GM18868 (cell line): ENCODE data around the gene DBH.

Source experiments
- ATAC-seq: cut with Tn5 transposase; IDR thresholded peaks from one replicate; pipeline ENCODE4 v1.9.1; 2021; ENCODE audit warnings: mild to moderate bottlenecking, moderate library complexity; ENCODE audit not compliant: unreplicated experiment

DBH gene

DNA sequence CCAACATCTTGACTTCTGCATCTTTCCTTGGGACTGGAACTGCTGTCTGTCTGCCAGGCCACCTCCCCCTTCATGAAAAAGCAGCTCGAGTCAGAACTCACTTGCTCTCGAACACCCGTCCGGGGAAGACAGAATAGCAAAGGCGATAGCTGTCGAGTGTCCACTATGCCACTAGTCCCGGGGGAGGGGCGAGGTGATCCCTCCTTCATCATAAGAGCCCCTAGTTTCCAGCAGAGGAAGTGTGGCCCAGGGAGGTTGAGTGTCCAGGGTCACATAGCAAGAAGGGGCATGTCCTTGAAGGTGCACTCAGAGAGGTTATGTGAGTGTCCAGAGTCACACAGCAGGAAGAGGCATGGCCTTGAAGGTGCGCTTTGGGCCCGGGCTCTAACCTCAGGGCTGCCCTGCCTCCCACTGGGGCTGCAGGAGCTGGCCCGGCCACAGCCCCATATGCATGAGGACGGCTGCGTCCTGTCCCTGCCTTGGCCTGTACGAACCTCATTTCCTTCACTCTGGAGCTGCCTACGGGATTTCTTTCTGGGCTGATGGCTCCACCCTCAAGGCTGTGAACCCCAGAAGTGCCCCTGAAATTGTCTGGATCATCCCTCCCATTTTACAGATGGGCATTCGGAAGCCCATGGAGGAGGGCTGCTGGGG, 6.7 kb downstream of the DBH start:
- no peak for ATAC-seq

DNA sequence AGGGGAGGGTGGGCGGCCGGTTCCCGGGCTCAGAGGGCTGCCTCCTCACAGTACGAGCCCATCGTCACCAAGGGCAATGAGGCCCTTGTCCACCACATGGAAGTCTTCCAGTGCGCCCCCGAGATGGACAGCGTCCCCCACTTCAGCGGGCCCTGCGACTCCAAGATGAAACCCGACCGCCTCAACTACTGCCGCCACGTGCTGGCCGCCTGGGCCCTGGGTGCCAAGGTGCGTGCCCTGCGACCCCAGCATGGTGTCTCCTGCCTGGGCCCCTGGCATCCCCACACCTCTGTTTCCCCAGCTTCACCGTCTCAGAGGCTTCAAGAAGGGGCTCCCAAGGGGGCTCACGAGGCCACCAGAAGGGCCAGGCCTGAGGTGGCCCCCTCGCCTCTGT, 7.2 kb downstream of the DBH start:
- no peak for ATAC-seq

DNA sequence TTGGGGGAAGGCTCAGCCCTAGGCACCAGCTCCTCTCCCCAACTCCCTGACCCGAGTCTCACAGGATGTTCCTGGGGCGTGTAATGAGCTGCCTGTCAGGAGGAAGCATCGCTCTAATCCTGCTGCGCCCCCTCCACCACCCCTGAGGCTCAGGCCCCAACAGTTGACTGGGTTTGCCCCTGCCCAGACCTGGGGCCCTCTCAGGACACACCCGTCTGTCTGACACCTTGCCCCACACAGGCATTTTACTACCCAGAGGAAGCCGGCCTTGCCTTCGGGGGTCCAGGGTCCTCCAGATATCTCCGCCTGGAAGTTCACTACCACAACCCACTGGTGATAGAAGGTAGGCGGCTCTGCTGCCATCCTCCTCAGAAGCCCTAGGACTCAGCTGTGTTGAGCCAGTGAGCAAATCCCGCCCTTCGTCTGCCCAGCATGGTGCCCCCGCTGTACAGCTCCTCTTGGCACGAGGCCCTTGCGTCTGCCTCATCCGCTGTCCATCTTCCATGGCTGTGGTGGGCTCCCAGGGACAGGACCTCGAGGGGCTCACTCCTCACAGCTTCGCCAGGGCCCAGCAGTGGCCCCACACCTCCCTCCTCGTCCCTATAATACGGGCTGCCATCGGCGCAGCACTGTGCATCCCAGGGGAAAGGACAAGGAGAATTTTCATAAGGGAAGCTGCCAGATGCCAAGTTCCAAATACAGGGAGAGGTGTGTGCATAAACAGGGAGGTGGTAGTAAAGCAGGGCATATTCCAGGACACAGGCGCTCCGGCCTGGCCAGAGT, 8.0 kb downstream of the DBH start:
- ATAC-seq = no peak

DNA sequence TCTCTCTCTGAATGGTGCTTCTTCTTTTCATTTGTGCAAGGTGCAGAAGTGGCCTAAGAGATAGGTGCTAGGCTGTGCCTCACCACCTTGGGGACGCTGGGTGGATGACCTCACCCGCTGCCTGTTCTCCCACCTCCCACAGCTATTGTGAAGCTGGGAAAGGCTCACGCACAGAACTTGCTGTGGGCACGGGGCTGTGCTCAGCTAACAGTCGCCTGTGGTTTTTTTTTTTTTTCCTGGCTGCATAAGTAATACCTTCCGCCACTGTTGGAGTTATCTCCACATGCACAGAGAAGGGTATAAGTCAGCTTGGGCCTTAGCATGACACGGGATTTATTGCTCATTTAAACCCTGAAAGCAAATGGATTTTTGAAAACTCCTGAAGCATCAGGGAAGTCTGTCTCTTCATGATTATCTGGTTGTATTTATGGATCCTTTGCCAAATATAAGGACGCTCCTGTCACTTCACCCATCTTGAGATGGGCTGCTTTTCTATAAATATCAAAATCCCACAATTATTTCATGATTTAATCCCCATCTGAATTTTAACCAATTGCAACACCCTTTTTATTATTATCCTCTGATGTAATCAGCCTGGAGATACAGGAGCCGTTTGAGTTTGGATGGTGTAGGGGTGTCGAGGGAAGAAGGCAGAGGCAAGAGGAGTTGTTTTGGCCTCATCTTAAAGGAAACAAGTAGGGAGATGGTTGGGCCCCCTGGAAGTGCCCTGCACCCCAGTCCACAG, 9.0 kb downstream of the DBH start:
- no peak for ATAC-seq

DNA sequence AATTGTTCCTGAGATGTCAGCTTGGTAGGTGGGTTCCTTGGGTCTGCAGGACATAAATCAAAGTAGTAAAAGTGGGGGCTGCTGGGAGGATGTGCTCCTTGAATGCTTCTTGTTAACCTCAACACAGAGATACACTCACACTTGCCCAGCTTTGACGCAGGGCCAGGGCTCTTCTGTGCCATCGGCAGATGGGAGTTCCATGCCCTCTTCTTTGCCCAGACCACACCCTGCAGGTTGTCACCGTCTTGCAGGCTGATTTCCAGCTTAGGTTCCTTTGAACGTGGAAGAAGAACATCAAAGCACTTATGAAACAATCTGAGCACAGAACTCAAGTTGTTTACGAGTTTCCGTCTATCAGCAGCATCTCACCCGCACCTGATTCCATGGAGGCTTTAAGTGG, 11.0 kb downstream of the DBH start:
- ATAC-seq = no peak

DNA sequence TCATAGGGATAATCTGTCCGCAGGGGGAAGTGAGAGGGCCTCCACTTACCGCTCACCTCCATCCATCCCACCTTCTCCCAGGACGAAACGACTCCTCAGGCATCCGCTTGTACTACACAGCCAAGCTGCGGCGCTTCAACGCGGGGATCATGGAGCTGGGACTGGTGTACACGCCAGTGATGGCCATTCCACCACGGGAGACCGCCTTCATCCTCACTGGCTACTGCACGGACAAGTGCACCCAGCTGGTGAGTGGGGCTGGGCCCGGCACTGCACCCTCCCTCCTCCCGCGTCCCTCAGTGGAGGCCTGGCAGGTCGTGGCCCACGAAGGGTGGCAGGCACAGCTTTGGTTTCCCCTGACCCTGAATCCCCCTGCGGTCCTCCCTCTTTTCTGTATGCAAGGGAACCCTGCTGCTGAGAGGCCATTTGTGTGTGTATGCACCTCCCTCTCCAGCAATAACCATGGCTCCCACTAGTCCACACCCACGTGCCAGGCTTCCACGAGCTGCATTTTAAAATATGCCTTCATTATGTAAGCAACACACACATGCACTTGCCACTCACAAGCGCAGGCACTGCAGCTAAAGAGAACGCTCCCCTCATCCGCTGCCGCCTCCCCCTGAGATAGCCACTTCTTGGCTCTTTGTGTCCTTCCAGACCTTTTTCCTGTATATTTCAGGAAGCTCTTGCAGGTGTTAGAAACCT, 11.8 kb downstream of the DBH start:
- ATAC-seq = no peak

DNA sequence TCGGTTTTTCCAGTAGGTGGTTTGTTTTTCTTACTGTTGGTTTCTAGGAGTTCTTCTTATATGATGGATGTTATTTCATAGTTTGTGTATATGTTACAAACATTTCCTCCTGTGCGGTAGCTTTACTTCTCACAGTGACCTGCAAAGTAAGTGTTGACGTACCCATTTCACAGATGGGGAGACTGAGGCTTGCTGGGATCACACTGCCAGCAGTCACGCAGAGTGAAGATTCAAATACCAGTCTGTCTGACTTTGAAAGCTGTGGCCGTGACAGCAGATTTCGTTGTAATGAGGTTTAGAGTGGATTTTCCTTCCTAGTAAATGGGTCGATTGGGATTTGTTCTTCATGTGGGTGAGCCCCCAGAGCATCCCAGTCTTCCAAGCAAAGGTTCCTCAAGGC, 13.0 kb downstream of the DBH start:
- no peak for ATAC-seq

DNA sequence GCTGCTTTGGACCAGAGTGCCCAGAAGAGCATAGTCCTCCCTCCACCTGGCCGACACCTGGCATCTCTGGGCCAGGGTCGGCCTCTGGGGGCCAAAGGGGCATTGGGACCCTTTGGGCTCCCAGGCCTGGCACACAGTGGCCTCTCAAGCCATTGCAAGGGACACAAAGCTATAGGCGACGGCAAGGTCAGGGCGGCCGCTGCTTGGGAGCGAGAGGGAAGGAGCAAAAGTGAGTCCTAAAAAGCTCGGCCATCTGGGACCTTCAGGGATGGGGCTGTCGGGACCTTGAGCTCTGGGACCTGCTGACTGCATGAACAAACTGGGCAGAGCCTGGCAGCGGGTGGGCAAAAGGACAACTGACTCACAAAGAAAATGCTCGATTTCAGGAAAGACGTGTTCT, 13.9 kb downstream of the DBH start:
- ATAC-seq = no peak

DNA sequence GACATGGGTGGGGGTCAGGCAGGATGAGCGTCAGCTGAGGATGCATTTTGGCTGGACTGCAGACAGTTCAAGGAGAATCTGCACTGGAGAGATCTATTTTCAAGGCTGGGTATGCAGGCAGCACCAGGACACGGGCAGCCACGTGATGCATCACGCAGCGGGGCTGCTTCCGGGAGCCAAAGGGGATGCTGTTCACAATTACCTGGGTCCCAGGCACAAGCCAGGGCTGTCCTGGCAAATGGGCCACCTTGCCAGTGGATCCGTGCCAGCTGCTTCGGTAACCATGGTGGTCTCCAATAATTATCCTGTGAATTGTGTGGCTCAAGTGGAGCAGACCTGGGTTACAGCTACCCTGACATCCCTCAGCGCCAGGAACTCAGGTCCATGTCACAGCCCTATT, 17.5 kb downstream of the DBH start:
- no peak for ATAC-seq

DNA sequence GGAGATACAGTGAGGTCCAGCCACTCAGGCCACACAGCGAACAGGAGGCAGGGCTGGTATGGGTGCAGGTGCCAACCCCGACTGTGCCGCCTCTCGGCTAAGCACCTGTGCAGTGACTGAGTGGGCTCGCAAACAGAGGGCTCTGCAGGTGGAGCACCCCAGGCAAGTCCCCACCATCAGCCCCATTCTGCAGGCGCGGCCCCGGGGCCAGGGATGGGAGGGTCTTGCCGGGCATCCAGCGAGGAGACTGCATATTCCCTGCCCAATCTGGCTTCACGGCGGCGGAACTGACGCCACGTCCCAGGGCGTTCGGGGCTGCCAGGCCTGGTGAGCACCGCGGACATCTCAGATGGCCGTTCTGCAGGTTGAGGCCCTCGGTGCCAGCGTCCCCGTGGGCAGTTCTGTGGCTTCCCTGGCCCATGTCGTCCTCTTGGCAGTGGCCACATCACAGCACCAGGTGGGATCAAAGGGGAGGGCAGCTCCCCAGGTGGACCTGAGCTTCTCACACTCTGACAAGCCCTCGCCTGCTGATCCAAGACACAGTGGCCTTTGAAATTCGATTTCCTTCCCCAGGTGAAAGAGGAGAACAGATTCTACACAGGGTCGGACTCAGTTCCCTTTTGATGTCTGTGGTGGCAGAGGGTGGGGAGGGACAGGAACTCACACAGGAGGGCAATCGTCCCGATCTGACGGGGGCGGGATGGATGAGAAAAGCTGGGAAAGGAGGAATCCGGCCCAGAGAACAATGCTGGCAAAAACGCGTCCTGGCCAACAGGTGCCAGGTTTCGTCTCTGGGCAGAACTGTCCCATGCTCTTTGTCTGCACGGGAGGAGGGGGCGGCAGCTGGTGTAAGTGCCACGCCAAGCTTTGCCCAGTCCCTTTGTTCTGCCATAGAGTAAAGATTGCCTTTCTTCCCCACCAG, 18.8 kb downstream of the DBH start:
- ATAC-seq = no peak

DNA sequence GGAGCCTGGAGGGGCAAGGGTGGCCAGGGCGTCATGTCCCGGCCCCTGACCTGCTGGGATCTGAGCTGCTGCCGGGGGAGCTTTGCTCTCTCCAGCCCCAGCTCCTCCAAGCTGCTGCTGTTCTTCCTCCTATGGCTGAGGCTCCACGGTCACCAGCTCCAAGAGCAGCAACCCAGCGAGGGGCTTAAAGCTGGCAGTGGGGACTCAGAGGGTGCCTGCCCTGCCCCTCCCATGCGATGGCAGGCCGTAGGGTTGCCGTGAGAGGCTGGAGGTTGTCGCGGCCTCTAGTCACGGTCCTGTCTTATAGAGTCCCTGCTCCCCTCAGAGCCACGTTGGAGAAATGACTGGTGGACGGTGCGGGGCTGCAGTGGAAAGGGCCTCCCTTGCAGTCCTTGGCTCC, 19.5 kb downstream of the DBH start:
- no peak for ATAC-seq

DNA sequence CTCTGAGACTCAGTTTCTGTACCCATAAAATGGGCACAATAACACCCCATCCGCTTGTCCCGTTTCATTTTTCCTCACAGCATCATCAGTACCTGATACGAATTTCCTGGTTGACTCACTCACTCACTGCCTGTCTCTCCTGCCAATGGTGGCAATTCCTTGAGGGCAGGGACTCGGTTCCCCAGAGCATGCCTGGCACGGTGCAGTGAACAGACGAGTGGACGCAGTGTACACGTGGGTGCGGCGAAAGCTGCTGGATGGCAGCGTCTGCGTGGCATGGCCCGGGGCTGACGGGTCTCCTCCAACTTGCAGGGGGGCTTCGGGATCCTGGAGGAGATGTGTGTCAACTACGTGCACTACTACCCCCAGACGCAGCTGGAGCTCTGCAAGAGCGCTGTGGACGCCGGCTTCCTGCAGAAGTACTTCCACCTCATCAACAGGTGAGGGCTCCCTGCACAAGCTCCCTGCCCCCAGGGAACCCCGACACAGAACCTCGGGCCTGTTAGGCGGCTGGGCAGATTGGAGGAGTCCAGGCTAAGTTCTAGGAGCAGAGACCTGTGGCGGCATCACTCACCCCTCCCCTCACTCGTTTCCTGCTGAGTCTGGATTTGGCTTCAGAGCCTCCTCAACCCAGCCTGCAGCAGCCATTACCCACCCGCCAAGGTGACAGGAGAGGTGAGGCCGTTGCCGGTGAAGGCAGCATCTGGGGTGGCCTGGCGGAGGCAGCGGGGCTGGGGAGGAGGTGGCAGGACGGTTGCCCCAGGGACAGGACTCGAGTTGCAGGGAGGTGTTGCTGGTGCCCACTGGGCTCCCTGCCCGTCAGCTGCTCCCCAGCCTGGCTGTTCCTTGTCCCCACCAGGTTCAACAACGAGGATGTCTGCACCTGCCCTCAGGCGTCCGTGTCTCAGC, 20.3 kb downstream of the DBH start:
- no peak for ATAC-seq

DNA sequence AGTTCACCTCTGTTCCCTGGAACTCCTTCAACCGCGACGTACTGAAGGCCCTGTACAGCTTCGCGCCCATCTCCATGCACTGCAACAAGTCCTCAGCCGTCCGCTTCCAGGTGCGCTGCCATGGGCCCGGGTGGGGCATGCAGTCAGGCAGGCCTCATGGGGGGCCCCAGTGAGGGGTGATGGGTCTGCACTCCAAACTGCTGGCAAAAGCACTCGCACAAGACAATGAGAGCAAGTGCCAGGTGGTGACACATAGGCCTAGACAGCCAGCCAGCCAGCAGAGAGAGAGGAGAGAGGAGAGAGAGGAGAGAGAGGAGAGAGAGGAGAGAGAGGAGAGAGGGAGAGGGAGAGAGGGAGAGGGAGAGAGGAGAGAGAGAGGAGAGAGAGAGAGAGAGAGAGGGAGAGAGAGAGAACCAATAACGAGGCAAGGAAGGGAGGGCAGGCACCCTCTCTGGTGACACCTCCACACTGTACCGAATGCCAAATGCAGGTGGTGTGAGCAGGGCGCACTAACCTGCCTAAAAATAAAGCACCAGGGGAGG, 21.0 kb downstream of the DBH start:
- no peak for ATAC-seq

DNA sequence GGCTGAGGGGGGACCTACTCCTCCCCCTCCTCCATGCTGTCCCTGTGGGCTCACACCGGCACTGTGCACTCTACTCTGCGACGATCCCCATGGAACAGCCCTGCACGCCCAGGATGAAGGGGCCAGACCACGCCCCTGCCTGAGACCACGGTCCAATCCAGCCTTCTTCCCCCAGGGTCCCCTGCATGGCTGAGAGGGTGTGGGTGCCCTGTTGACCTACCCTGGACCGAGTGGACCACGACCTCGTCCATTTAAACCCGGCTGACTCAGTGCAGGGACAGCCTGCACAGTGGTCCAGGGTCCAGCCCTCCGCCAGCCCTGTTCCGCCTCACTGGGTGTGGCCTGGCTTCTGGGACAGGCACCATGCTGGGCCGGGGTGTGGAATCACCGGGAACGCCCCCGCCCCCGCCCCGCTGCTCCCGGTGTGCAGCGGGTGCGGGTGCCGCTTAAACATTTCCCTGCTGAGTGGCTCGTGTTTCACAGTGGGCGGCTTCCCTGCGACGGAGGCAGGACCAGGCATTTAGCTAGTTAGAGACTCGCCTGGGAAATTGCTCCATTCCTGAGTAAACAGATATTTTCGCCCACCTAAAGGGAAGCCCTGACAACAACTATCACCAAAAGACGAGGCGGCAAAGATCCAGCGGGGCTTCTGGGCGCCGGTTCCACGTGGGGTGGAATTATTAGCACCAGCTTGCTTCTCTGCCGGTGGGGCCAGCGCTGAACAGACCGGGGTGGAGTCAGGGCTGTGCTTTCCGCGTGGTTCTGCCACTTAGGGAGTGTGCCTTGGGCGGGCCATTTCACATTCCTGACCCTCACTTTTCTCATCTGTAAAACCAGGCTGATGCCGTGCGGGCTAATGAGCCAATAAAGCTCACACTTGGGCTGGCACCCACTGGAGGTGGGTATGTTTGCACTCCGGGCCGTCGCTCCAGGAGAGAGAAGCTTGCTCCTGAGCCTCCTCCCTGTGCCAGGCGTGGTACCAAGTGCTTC, 22.6 kb downstream of the DBH start:
- no peak for ATAC-seq

DNA sequence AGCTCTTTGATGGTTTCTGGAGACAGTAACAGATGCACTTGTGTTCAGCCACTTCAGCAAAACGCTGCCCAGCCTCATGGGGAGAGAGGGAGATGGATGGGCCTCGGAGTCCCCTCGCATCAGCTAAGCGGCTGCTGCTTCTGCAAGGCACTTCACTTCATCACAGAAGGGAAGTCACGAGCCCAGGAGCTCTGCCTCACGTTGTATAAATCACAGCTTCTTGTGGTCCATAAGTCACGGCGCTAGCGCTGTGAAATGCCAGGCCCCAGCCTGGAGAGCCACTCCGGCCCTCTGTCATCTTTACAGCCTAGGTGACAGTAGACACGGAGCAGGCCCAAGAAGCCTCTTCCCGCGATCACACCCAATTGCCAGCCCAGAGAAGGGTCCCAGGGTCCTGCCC, 23.4 kb downstream of the DBH start:
- ATAC-seq = no peak

DNA sequence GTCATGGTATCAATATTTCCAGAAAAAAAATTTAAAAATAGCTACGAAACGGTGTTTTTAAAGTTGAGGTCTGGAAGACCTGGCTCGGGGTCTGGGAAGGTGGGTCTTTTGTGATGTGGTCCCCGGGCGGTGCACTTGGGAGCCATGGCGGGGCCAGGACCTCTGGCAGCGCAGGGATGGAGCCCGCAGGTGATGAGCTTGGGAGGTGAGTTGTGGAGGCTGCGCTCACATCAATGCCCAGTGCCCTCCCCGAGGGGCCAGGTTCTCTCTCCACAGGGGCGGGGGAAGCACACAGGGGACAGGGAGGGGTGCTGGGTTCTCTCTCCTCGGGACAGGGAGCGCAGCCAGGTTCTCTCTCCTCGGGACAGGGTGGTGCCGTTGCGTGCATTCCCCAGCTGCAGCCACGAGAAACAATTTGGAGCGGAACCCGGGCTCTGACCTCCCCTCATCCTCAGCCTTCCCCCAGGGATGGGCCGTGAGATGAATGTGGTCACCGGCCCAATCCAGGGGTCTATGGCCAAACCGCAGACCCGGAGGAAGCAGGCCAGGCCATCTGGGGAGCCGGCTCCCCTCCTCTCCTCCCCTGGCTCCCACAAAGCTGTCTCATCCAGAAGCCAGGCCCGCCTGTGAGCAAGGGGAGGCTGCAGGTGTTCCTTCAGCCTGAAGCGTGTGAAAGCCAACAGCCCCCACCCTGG, 25.8 kb downstream of the DBH start:
- no peak for ATAC-seq
